DND-41 (cell line): ENCODE results near the gene SLC22A1.
"Not testable (repeated sequence)": the region's sequence is repeated elsewhere in the genome, so short reads cannot be mapped to it uniquely, and the experiment has no call there.

Experiments
- ATAC-seq: fragments of 200-7000 bp; cut with Tn5 transposase; 3 replicates; pipeline ENCODE4 v1.9.1; 2021; ENCODE audit warnings: low read depth; ENCODE audit not compliant: insufficient read depth
- DNase-seq: peaks from one replicate; pipeline ENCODE4 v3.0.0-alpha.2; 2020
- H2AFZ ChIP-seq: 2 replicates; pipeline ENCODE4 v1.6.0; 2012; ENCODE audit warnings: low read depth, low read length
- H3K27ac ChIP-seq: 2 replicates; pipeline ENCODE4 v1.5.1; 2012; ENCODE audit warnings: low read length, inconsistent platforms
- H3K27me3 ChIP-seq: fragments of 200-600 bp; sonication (generic); 2 replicates; pipeline ENCODE4 v1.6.0; 2012; ENCODE audit warnings: low read length, mild to moderate bottlenecking, inconsistent platforms; ENCODE audit not compliant: insufficient read depth, poor library complexity
- H3K36me3 ChIP-seq: 2 replicates; pipeline ENCODE4 v1.5.1; 2012; ENCODE audit warnings: low read length, inconsistent platforms; ENCODE audit not compliant: insufficient read depth
- H3K4me1 ChIP-seq: 2 replicates; pipeline ENCODE4 v1.5.1; 2012; ENCODE audit warnings: mild to moderate bottlenecking, low read length; ENCODE audit not compliant: insufficient read depth
- H3K4me2 ChIP-seq: 2 replicates; pipeline ENCODE4 v1.6.0; 2012; ENCODE audit warnings: mild to moderate bottlenecking, moderate library complexity, low read length, inconsistent platforms; ENCODE audit not compliant: insufficient read depth
- H3K4me3 ChIP-seq, 2 experiments: fragments of 200-600 bp in 1 of 2; shearing (Covaris generic) in 1 of 2; 2 replicates each; pipeline ENCODE4 v1.5.1; 2012 to 2016; ENCODE audit warnings: inconsistent platforms in 2 of 2, low read length in 2 of 2, mild to moderate bottlenecking in 2 of 2, low read depth in 1 of 2, moderate library complexity in 1 of 2
- H3K79me2 ChIP-seq: 2 replicates; pipeline ENCODE4 v1.6.0; 2012; ENCODE audit warnings: low read length, inconsistent platforms; ENCODE audit not compliant: insufficient read depth
- H3K9ac ChIP-seq: 2 replicates; pipeline ENCODE4 v1.6.0; 2012; ENCODE audit warnings: low read depth, mild to moderate bottlenecking, inconsistent platforms, low read length, moderate library complexity
- H3K9me3 ChIP-seq: 2 replicates; pipeline ENCODE4 v1.5.1; 2012; ENCODE audit warnings: low read length, moderate library complexity, mild to moderate bottlenecking, inconsistent platforms; ENCODE audit not compliant: insufficient read depth, severe bottlenecking
- H4K20me1 ChIP-seq: 2 replicates; pipeline ENCODE4 v1.6.0; 2012; ENCODE audit warnings: low read length; ENCODE audit not compliant: insufficient read depth
- EZH2 ChIP-seq: IDR thresholded peaks from 3 replicates; pipeline ENCODE4 v1.6.1; 2012; ENCODE audit warnings: borderline replicate concordance, low read depth, mild to moderate bottlenecking, moderate library complexity, low read length, inconsistent platforms; ENCODE audit not compliant: severe bottlenecking
- TF ChIP-seq, protein P1 (sequence below): IDR thresholded peaks from 2 replicates; pipeline ENCODE4 v1.5.1; 2012; ENCODE audit warnings: borderline replicate concordance, low read length, moderate library complexity, mild to moderate bottlenecking; ENCODE audit not compliant: poor library complexity, severe bottlenecking; ENCODE audit errors: extremely low read depth

Gene SLC22A1

DNA sequence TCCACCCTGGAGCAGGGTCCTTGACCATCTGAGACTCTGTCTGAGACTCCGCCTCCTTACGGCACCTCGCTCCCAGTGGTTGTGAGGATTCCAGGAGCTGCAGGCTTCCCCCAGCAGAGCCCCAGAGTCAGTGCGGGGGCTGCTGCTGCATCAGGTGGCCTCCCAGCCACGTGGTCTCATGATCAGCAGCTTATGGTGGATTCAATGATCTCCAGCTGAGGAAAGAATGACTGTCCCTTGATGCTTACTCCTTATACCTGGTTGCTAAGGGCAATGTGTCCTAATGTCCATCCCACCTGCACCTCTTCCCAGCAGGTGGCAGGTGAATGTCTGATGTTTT, 40.0 kb downstream of the SLC22A1 start:
- ATAC-seq (no peak), DNase-seq (no peak)
- Histone ChIP-seq H3K4me1 (no peaks in the 10 kb centered on the region), H3K36me3 (no peaks in the 10 kb centered on the region), H3K79me2 (no peaks in the 10 kb centered on the region), H3K9me3 (no peaks in the 10 kb centered on the region), H3K4me2 (no peak overlapping the region), H3K4me3 (no peak overlapping the region), H4K20me1 (no peaks in the 10 kb centered on the region), H3K27ac (no peak overlapping the region), H3K9ac (no peak overlapping the region), H2AFZ (no peak overlapping the region), H3K27me3 (no peaks in the 10 kb centered on the region)
- TF ChIP-seq EZH2 = no peak
- TF ChIP-seq, protein P1, sequence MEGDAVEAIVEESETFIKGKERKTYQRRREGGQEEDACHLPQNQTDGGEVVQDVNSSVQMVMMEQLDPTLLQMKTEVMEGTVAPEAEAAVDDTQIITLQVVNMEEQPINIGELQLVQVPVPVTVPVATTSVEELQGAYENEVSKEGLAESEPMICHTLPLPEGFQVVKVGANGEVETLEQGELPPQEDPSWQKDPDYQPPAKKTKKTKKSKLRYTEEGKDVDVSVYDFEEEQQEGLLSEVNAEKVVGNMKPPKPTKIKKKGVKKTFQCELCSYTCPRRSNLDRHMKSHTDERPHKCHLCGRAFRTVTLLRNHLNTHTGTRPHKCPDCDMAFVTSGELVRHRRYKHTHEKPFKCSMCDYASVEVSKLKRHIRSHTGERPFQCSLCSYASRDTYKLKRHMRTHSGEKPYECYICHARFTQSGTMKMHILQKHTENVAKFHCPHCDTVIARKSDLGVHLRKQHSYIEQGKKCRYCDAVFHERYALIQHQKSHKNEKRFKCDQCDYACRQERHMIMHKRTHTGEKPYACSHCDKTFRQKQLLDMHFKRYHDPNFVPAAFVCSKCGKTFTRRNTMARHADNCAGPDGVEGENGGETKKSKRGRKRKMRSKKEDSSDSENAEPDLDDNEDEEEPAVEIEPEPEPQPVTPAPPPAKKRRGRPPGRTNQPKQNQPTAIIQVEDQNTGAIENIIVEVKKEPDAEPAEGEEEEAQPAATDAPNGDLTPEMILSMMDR = no peak

DNA sequence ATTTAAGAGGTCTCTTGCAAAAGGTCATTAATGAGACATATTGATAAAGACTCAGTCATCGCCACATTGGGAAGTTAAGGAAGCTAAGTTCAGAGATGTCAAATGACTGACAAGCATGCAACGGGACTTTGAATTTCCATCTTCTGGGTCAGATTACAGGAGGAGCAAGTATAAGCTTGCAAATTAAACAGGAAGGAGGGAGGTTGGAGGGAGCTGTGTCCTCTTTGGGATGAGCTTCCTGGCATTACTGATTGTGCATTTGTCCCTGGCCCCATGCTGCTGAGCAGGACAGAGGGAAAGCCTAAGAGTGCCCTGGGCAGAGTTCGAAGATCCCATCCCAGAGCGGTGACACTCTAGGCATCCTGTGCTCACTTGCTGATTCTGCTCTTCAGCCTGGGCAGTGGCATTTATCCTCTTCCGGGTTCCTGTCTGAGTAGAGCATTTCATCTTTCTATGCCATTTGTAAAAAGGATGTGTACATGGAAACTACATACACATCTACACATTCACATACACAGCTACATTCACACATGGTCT, 40.5 kb downstream of the SLC22A1 start:
- TF ChIP-seq, protein P1 = no peak
- TF ChIP-seq EZH2 = no peak
- Histone ChIP-seq H2AFZ (no peak overlapping the region), H3K4me3 (no peak overlapping the region), H4K20me1 (no peaks in the 10 kb centered on the region), H3K4me2 (no peak overlapping the region), H3K36me3 (no peaks in the 10 kb centered on the region), H3K9me3 (no peaks in the 10 kb centered on the region), H3K79me2 (no peaks in the 10 kb centered on the region), H3K4me1 (no peaks in the 10 kb centered on the region), H3K27me3 (no peaks in the 10 kb centered on the region), H3K9ac (no peak overlapping the region), H3K27ac (no peak overlapping the region)
- DNase-seq = no peak
- no peak for ATAC-seq

DNA sequence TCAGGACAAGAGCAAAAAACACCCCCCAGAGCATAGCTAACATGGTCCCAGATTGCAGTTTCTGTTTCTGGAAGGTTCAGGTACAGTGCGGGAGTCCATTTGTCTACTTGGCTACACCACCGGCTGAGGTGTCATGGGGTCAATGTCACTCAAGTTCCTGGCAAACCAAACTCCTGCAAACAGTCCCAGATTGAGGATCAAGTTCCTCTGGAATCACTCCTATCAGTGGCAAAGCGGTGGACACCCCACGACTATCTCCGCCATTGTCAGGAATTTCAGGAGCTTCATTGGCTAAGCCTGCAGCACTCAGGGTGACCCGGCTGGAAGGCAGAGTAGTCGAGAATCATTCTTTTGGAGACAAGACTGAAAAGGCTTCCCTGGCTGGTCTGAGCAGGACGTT, 41.8 kb downstream of the SLC22A1 start:
- Histone ChIP-seq H3K9me3 (no peaks in the 10 kb centered on the region), H3K36me3 (no peaks in the 10 kb centered on the region), H3K79me2 (no peaks in the 10 kb centered on the region), H3K4me1 (no peaks in the 10 kb centered on the region), H2AFZ (no peak overlapping the region), H3K4me3 (no peak overlapping the region), H3K4me2 (no peak overlapping the region), H3K9ac (no peak overlapping the region), H3K27me3 (peaks cover 4% of the 10 kb centered on the region), H3K27ac (no peak overlapping the region), H4K20me1 (no peaks in the 10 kb centered on the region)
- no peak for DNase-seq
- no peak for ATAC-seq
- TF ChIP-seq, protein P1 = no peak
- no peak for TF ChIP-seq EZH2

DNA sequence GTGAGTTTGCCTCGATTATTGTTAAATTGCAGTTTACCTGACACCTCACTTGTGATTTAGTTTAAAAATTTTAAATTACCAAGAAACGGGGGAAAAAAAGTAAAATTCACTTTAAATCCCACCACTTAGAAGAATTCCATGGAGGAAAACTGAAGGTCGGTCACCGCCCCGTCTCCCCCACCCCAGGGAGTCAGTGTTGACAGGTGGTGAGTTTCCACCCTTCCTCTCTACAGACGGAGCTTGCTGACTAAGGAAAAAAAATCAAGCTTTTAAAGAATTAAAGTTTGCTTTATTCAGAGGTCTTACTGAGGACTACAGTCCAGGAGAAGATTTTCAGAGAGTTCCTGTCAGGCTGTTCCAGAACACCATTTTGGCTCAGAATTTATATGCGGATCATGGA, 42.3 kb downstream of the SLC22A1 start:
- H3K9ac ChIP-seq = no peak overlapping the region
- no peak for TF ChIP-seq EZH2
- TF ChIP-seq, protein P1 = no peak
- H3K36me3 ChIP-seq = no peaks in the 10 kb centered on the region
- ATAC-seq (no peak), DNase-seq (no peak)
- H3K9me3 ChIP-seq = no peaks in the 10 kb centered on the region
- H2AFZ ChIP-seq = no peak overlapping the region
- H3K4me2 ChIP-seq = no peak overlapping the region
- no peaks in the 10 kb centered on the region for H3K4me1 ChIP-seq
- no peak overlapping the region for H3K4me3 ChIP-seq
- H3K27me3 ChIP-seq = peaks cover 4% of the 10 kb centered on the region
- no peaks in the 10 kb centered on the region for H3K79me2 ChIP-seq
- no peaks in the 10 kb centered on the region for H4K20me1 ChIP-seq
- no peak overlapping the region for H3K27ac ChIP-seq

DNA sequence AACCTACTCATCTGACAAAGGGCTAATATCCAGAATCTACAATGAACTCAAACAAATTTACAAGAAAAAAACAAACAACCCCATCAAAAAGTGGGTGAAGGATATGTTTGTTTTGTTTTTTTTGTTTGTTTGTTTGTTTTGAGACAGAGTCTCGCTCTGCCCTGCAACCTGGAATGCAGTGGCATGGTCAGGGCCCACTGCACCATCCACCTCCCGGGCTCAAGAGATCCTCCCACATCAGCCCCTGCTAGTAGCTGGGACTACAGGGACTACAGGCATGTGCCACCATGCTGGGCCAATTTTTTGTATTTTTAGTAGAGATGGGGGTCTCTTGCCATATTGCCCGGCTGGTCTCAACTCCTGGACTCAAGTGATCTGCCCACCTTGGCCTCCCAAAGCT, 44.3 kb downstream of the SLC22A1 start:
- H3K36me3 ChIP-seq, H3K27me3 ChIP-seq, H3K4me1 ChIP-seq, H3K27ac ChIP-seq, H4K20me1 ChIP-seq, H3K9ac ChIP-seq, H3K4me2 ChIP-seq, H3K79me2 ChIP-seq, ATAC-seq, H3K9me3 ChIP-seq, H3K4me3 ChIP-seq, H2AFZ ChIP-seq, DNase-seq: not testable (repeated sequence)
